AG09309 (cell line): ENCODE data around the gene MFRP.

Experiments used
- DNase-seq: peaks from one replicate; pipeline ENCODE4 v3.0.0-alpha.2; 2010; ENCODE audit warnings: low read depth
- H3K4me3 ChIP-seq: 2 replicates; pipeline ENCODE4 v1.5.1; 2011; ENCODE audit warnings: mild to moderate bottlenecking, low read depth, low read length, moderate library complexity; ENCODE audit not compliant: control insufficient read depth
- CTCF ChIP-seq: IDR thresholded peaks from 2 replicates; pipeline ENCODE4 v1.5.1; 2011; ENCODE audit warnings: mild to moderate bottlenecking, low read depth, low read length, inconsistent platforms; ENCODE audit not compliant: insufficient read depth, control insufficient read depth; ENCODE audit errors: missing control alignments

MFRP gene

GRCh38 chr11:119340335-119341221, 5.9 kb downstream of the MFRP start, which contains the start of gene C1QTNF5:
C1QTNF5 (minus strand) TSS chr11:119340883; CDS start chr11:119340397, 486 bp downstream.
- H3K4me3 ChIP-seq: peak within 1 kb of the TSS; percentile 53
- no peak for TF ChIP-seq CTCF
- no peak for DNase-seq

GRCh38 chr11:119339589-119340334, 6.7 kb downstream of the MFRP start:
- TF ChIP-seq CTCF: peak; percentile 71
- H3K4me3 ChIP-seq: peak overlapping the region; percentile 53
- DNase-seq: no peak

GRCh38 chr11:119338965-119339588, 7.4 kb downstream of the MFRP start:
- peak overlapping the region; percentile 9; the same call in 1 of the 2 replicates for H3K4me3 ChIP-seq
- DNase-seq: no peak
- TF ChIP-seq CTCF: no peak

- TF ChIP-seq CTCF: peak; percentile 89
- no peak for DNase-seq
- H3K4me3 ChIP-seq: no peak overlapping the region; the same call in 1 of the 2 replicates
Measured at GRCh38 chr11:119338318-119338890, 8.1 kb downstream of the MFRP start.

GRCh38 chr11:119337581-119338317, 8.8 kb downstream of the MFRP start:
- peak overlapping the region; percentile 14 for H3K4me3 ChIP-seq
- DNase-seq: no peak
- TF ChIP-seq CTCF: no peak
